RPMI7951 (cell line): ENCODE results near the gene NXPH1. TPM values are rescaled to one million over a fixed set of nuclear protein-coding genes. Genes with fewer than 3 reads are reported as not detected.

Experiments used
- DNase-seq: peaks from one replicate; pipeline ENCODE4 v3.0.0-alpha.2; 2012; ENCODE audit warnings: low read depth
- total RNA-seq: library from RNA; depleted of rRNA; stranded (reverse); fragments of >200 nt; shearing (Covaris generic); gene quantifications from 2 replicates; pipeline ENCODE4 v1.2.3, GENCODE V29; 2014

The NXPH1 gene
- total RNA-seq, 1 experiment from 2014 or later = not detected

GRCh38 chr7:8436965-8437364 lies 3.6 kb downstream of the NXPH1 start:
- DNase-seq = no peak

GRCh38 chr7:8437606-8438005 lies 4.2 kb downstream of the NXPH1 start:
- no peak for DNase-seq

- no peak for DNase-seq
These were observed 7.3 kb downstream of the NXPH1 start for GRCh38 chr7:8440670-8441069.

GRCh38 chr7:8441106-8441965 lies 7.9 kb downstream of the NXPH1 start:
- no peak for DNase-seq

- DNase-seq = no peak
These were observed 8.8 kb downstream of the NXPH1 start for GRCh38 chr7:8442051-8442813.

GRCh38 chr7:8442814-8443304 lies 9.4 kb downstream of the NXPH1 start:
- peak; percentile 17 for DNase-seq

GRCh38 chr7:8443576-8444467 lies 10.4 kb downstream of the NXPH1 start:
- no peak for DNase-seq

- DNase-seq = no peak
These were observed 11.0 kb downstream of the NXPH1 start for GRCh38 chr7:8444468-8444769.

- DNase-seq = no peak
These were observed 20.1 kb downstream of the NXPH1 start for GRCh38 chr7:8453535-8453934.

- no peak for DNase-seq
These were observed 22.0 kb downstream of the NXPH1 start for GRCh38 chr7:8455426-8455825.

- DNase-seq = no peak
These were observed 28.9 kb downstream of the NXPH1 start for GRCh38 chr7:8462309-8462708.

GRCh38 chr7:8465338-8465737 lies 31.9 kb downstream of the NXPH1 start:
- DNase-seq = no peak

GRCh38 chr7:8480527-8480926 lies 47.1 kb downstream of the NXPH1 start:
- DNase-seq = peak; percentile 15

GRCh38 chr7:8481096-8481495 lies 47.7 kb downstream of the NXPH1 start:
- no peak for DNase-seq

GRCh38 chr7:8481752-8482446 lies 48.5 kb downstream of the NXPH1 start:
- no peak for DNase-seq

- no peak for DNase-seq
These were observed 57.1 kb downstream of the NXPH1 start for GRCh38 chr7:8490391-8491045.

- no peak for DNase-seq
These were observed 57.7 kb downstream of the NXPH1 start for GRCh38 chr7:8491106-8491505.

- no peak for DNase-seq
These were observed 58.4 kb downstream of the NXPH1 start for GRCh38 chr7:8491544-8492489.

- DNase-seq = no peak
These were observed 65.7 kb downstream of the NXPH1 start for GRCh38 chr7:8499128-8499527.

- peak; percentile 11 for DNase-seq
These were observed 66.9 kb downstream of the NXPH1 start for GRCh38 chr7:8500286-8500685.
